HEK293T (cell line): ENCODE measurements around the gene CANX.

Experiments
- CTBP1 ChIP-seq: fragments of 450-650 bp; IDR thresholded peaks from 2 replicates; pipeline ENCODE4 v1.6.1; 2016; ENCODE audit warnings: borderline replicate concordance
- FOXM1 ChIP-seq: fragments of 450-650 bp; IDR thresholded peaks from 2 replicates; pipeline ENCODE4 v1.6.1; 2017; ENCODE audit warnings: mild to moderate bottlenecking, borderline replicate concordance
- SUZ12 ChIP-seq: fragments of 450-650 bp; IDR thresholded peaks from 2 replicates; pipeline ENCODE4 v1.6.1; 2016; ENCODE audit warnings: mild to moderate bottlenecking
- TARDBP ChIP-seq: fragments of 450-650 bp; IDR thresholded peaks from 2 replicates; pipeline ENCODE4 v1.6.1; 2016
- TF ChIP-seq, protein P1 (sequence below): fragments of 450-650 bp; IDR thresholded peaks from 2 replicates; pipeline ENCODE4 v1.6.1; 2016

DNA sequence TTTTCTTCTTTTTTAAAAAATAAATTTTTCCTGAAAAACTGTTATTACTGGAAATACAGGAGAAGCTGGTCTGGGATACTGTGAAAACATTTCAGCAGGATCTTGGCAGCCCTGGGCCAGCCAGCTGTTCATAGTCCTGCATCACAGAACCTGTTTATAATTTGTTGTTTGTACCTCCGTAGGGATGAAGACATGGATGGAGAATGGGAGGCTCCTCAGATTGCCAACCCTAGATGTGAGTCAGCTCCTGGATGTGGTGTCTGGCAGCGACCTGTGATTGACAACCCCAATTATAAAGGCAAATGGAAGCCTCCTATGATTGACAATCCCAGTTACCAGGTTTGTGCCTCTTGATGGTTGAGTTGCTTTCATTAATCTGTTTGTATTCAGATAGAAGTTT lies 21.5 kb downstream of the CANX start:
- no peak for TF ChIP-seq CTBP1
- no peak for TF ChIP-seq TARDBP
- no peak for TF ChIP-seq FOXM1
- TF ChIP-seq, protein P1, sequence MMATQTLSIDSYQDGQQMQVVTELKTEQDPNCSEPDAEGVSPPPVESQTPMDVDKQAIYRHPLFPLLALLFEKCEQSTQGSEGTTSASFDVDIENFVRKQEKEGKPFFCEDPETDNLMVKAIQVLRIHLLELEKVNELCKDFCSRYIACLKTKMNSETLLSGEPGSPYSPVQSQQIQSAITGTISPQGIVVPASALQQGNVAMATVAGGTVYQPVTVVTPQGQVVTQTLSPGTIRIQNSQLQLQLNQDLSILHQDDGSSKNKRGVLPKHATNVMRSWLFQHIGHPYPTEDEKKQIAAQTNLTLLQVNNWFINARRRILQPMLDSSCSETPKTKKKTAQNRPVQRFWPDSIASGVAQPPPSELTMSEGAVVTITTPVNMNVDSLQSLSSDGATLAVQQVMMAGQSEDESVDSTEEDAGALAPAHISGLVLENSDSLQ: no peak
- TF ChIP-seq SUZ12: no peak
